ENCODE data around the gene TGFB3. TPM values are rescaled to one million over a fixed set of nuclear protein-coding genes. Genes with fewer than 3 reads are reported as not detected.

TGFB3 gene
- total RNA-seq, 1 donor from 2014 or later, result 0.91 TPM

DNA sequence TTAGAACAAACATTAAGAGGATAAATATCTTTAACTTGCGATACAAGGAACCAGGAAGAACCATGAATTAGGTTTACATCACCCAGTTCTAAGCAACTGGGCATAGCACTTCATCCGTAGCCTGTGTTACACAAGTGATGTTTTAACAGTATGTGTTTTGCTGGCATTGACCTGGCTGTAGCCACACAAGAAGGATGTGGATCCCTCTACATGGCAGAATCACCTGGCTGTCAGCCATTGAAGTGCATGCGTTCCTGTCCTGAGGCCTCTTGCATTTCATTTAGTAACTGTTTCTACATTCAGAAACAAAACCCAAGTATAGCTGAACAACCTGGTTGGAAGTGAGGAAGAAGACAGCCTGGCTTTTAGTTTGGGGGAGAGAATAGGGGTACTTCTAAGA, 72.2 kb downstream of the TGFB3 start:
- intact Hi-C loops (cut with micrococcal nuclease), result loop anchor here (10.0 kb wide), 1 partner anchor 475 kb away; no protein-coding TSS in a partner anchor

Other genes starting within 250 kb of the TGFB3 start
- 7.0 and 7.6 TPM in 2 replicates for gene IFT43, start 3.8 kb upstream of the TGFB3 start, total RNA-seq
- gene GPATCH2L, start 169.9 kb upstream of the TGFB3 start, total RNA-seq, result 68.2 and 74.6 TPM in 2 replicates

All from T-helper 1 cell treated with Interleukin-12 subunit alpha and Interleukin-12 subunit beta and Interleukin-4 antibody, amounts not matched to agents 30 ng/mL and 1 ng/mL, for 36 hours (primary cell).